ENCODE measurements around the gene BCLAF1. TPM values are rescaled to one million over a fixed set of nuclear protein-coding genes. Genes with fewer than 3 reads are reported as not detected.

BCLAF1 gene
- total and polyA plus RNA-seq, 2 donors (not counting 1 experiment from before 2014, with no cell fraction given): 39.3 to 268 TPM

- TF ChIP-seq CTCF (IDR thresholded peaks at IDR 0.05) (no peak), EZH2 (IDR thresholded peaks at IDR 0.05; ENCODE audit: borderline replicate concordance, insufficient read depth, low read depth, low read length, poor library complexity, severe bottlenecking) (no peak)
- no peaks in the 10 kb centered on the region for H3K27me3 Mint-ChIP-seq
- H3K27ac Mint-ChIP-seq: no peak overlapping the region
- H3K4me1 Mint-ChIP-seq: no peaks in the 10 kb centered on the region
- no peaks in the 10 kb centered on the region for H4K20me1 ChIP-seq (ENCODE audit: control insufficient read depth, insufficient read depth, low read length, poor library complexity, severe bottlenecking)
- H3K4me1 ChIP-seq (ENCODE audit: control insufficient read depth in 2 of 2, insufficient read depth in 2 of 2, low read length in 2 of 2): no peaks in the 10 kb centered on the region
- no peak overlapping the region for H3K4me3 Mint-ChIP-seq
- H3K79me2 ChIP-seq (ENCODE audit: control insufficient read depth, insufficient read depth, low read length): no peaks in the 10 kb centered on the region
- H3K9me3 Mint-ChIP-seq (ENCODE audit: insufficient read depth): no peaks in the 10 kb centered on the region
- H3K9me3 ChIP-seq (ENCODE audit: control extremely low read depth in 1 of 3, control insufficient read depth in 2 of 3, insufficient read depth in 1 of 3, low read length in 2 of 3): no peaks in the 10 kb centered on the region
- 100% methylated on average over 2 of the region's 5 CpGs for WGBS (ENCODE audit: insufficient coverage)
- ATAC-seq (ENCODE audit: low read depth) (no peak), DNase-seq (no peak)
- H3K4me2 ChIP-seq (replicated peaks; ENCODE audit: low read depth, low read length, poor library complexity, severe bottlenecking): no peak overlapping the region
- no peak overlapping the region for H3K4me3 ChIP-seq (ENCODE audit: control extremely low read depth in 1 of 5, extremely low read depth in 1 of 5, insufficient read depth in 1 of 5, low read depth in 2 of 5, low read length in 4 of 5)
- H3K36me3 ChIP-seq (replicated peaks in 1 of 2; ENCODE audit: control extremely low read depth in 1 of 2, control insufficient read depth in 1 of 2, extremely low read depth in 1 of 2, insufficient read depth in 2 of 2, low read length in 1 of 2): no peaks in the 10 kb centered on the region
- intact Hi-C loops (cut with micrococcal nuclease): no loop called here
- H3K9ac ChIP-seq (ENCODE audit: low read length): no peak overlapping the region
- no peak overlapping the region for H3K27ac ChIP-seq (ENCODE audit: low read length in 2 of 2)
- CTCF ChIA-PET: interaction anchor here (0.6 to 1.0 kb wide), 2 partner anchors 12 to 22 kb away, joined by 3 read pairs; no protein-coding TSS in a partner anchor
- H2AFZ ChIP-seq (ENCODE audit: insufficient read depth, low read depth, low read length, poor library complexity, severe bottlenecking): no peak overlapping the region
- POLR2A ChIA-PET: no interaction called here
- H3K27me3 ChIP-seq (replicated peaks in 1 of 4; ENCODE audit: control extremely low read depth in 1 of 4, control insufficient read depth in 3 of 4, insufficient read depth in 4 of 4, low read length in 3 of 4): peaks cover 0 to 2% (median 0%) of the 10 kb centered on the region in 4 experiments
These were observed 76.6 kb downstream of the BCLAF1 start for GRCh38 chr6:136213012-136213539.

GRCh38 chr6:136212608-136213007 lies 77.0 kb downstream of the BCLAF1 start:
- H3K9ac ChIP-seq (ENCODE audit: low read length): no peak overlapping the region
- no peak overlapping the region for H3K4me3 Mint-ChIP-seq
- POLR2A ChIA-PET: no interaction called here
- no peaks in the 10 kb centered on the region for H4K20me1 ChIP-seq (ENCODE audit: control insufficient read depth, insufficient read depth, low read length, poor library complexity, severe bottlenecking)
- H3K4me3 ChIP-seq (ENCODE audit: control extremely low read depth in 1 of 5, extremely low read depth in 1 of 5, insufficient read depth in 1 of 5, low read depth in 2 of 5, low read length in 4 of 5): no peak overlapping the region
- no peak overlapping the region for H2AFZ ChIP-seq (ENCODE audit: insufficient read depth, low read depth, low read length, poor library complexity, severe bottlenecking)
- H3K36me3 ChIP-seq (replicated peaks in 1 of 2; ENCODE audit: control extremely low read depth in 1 of 2, control insufficient read depth in 1 of 2, extremely low read depth in 1 of 2, insufficient read depth in 2 of 2, low read length in 1 of 2): no peaks in the 10 kb centered on the region
- intact Hi-C loops (cut with micrococcal nuclease): no loop called here
- no peaks in the 10 kb centered on the region for H3K4me1 Mint-ChIP-seq
- H3K9me3 Mint-ChIP-seq (ENCODE audit: insufficient read depth): no peaks in the 10 kb centered on the region
- no peak for ATAC-seq (ENCODE audit: low read depth)
- WGBS (ENCODE audit: insufficient coverage): no CpG with 5 or more reads among the region's 2 CpGs
- CTCF ChIA-PET: interaction anchor here (1.0 kb wide), 1 partner anchor 12 kb away, joined by 3 read pairs; no protein-coding TSS in a partner anchor
- peaks cover 0 to 2% (median 0%) of the 10 kb centered on the region in 4 experiments for H3K27me3 ChIP-seq (replicated peaks in 1 of 4; ENCODE audit: control extremely low read depth in 1 of 4, control insufficient read depth in 3 of 4, insufficient read depth in 4 of 4, low read length in 3 of 4)
- no peak overlapping the region for H3K27ac ChIP-seq (ENCODE audit: low read length in 2 of 2)
- DNase-seq: no peak
- H3K79me2 ChIP-seq (ENCODE audit: control insufficient read depth, insufficient read depth, low read length): no peaks in the 10 kb centered on the region
- no peak overlapping the region for H3K4me2 ChIP-seq (replicated peaks; ENCODE audit: low read depth, low read length, poor library complexity, severe bottlenecking)
- H3K27me3 Mint-ChIP-seq: no peaks in the 10 kb centered on the region
- TF ChIP-seq EZH2 (IDR thresholded peaks at IDR 0.05; ENCODE audit: borderline replicate concordance, insufficient read depth, low read depth, low read length, poor library complexity, severe bottlenecking) (no peak), CTCF (IDR thresholded peaks at IDR 0.05) (no peak)
- no peak overlapping the region for H3K27ac Mint-ChIP-seq
- no peaks in the 10 kb centered on the region for H3K4me1 ChIP-seq (ENCODE audit: control insufficient read depth in 2 of 2, insufficient read depth in 2 of 2, low read length in 2 of 2)
- no peaks in the 10 kb centered on the region for H3K9me3 ChIP-seq (ENCODE audit: control extremely low read depth in 1 of 3, control insufficient read depth in 2 of 3, insufficient read depth in 1 of 3, low read length in 2 of 3)
